GM12801 (cell line): ENCODE measurements around the gene KIZ.

ENCODE experiments used
- CTCF ChIP-seq: IDR thresholded peaks from one replicate; pipeline ENCODE4 v1.5.1; 2011; ENCODE audit warnings: control low read depth; ENCODE audit not compliant: insufficient read length; ENCODE audit errors: extremely low read depth

Gene KIZ

GRCh38 chr20:21269772-21270171 lies 143.9 kb downstream of the KIZ start:
- TF ChIP-seq CTCF = no peak

- no peak for TF ChIP-seq CTCF
Measured at GRCh38 chr20:21270806-21271205, 144.9 kb downstream of the KIZ start.

GRCh38 chr20:21272279-21272678 lies 146.4 kb downstream of the KIZ start:
- no peak for TF ChIP-seq CTCF

- TF ChIP-seq CTCF = no peak
Measured at GRCh38 chr20:21272679-21273078, 146.8 kb downstream of the KIZ start.

GRCh38 chr20:21273755-21274386 lies 148.0 kb downstream of the KIZ start:
- TF ChIP-seq CTCF = no peak

- TF ChIP-seq CTCF = no peak
Measured at GRCh38 chr20:21278829-21279228, 152.9 kb downstream of the KIZ start.

- no peak for TF ChIP-seq CTCF
Measured at GRCh38 chr20:21279706-21280521, 154.0 kb downstream of the KIZ start.
